Duodenal mucosa (tissue), 2 donors: ENCODE results near the gene JAK1.

Experiments used
- H3K27ac ChIP-seq: one replicate; pipeline ENCODE4 v1.7.0; 2013; ENCODE audit warnings: low read depth, low read length
- H3K27me3 ChIP-seq, 2 donors: one replicate each; pipeline ENCODE4 v1.7.0; 2013; ENCODE audit warnings: low read length in 2 of 2, control low read depth in 1 of 2; ENCODE audit not compliant: insufficient read depth in 2 of 2, control insufficient read depth in 1 of 2
- H3K36me3 ChIP-seq, 2 donors: one replicate each; pipeline ENCODE4 v1.7.0; 2013; ENCODE audit warnings: low read length in 2 of 2, control low read depth in 1 of 2; ENCODE audit not compliant: insufficient read depth in 2 of 2, control insufficient read depth in 1 of 2
- H3K4me1 ChIP-seq, 2 donors: one replicate each; pipeline ENCODE4 v1.7.0; 2013; ENCODE audit warnings: low read length in 2 of 2, control low read depth in 1 of 2; ENCODE audit not compliant: insufficient read depth in 2 of 2, control insufficient read depth in 1 of 2
- H3K4me3 ChIP-seq, 2 donors: one replicate each; pipeline ENCODE4 v1.7.0; 2013; ENCODE audit warnings: low read length in 2 of 2, low read depth in 1 of 2
- H3K9ac ChIP-seq, 2 donors: one replicate each; pipeline ENCODE4 v1.7.0; 2013; ENCODE audit warnings: low read length in 2 of 2, low read depth in 1 of 2
- H3K9me3 ChIP-seq, 2 donors: one replicate each; pipeline ENCODE4 v1.7.0; 2013; ENCODE audit warnings: low read length in 2 of 2, control low read depth in 1 of 2; ENCODE audit not compliant: control insufficient read depth in 1 of 2

Gene JAK1

GRCh38 chr1:64857347-64857746 is 109.0 kb downstream of the JAK1 start:
- Histone ChIP-seq H3K9ac (no peak overlapping the region), H3K4me3 (no peak overlapping the region), H3K4me1 (no peaks in the 10 kb centered on the region), H3K36me3 (peaks cover 41 to 83% of the 10 kb centered on the region in 2 donors), H3K9me3 (no peaks in the 10 kb centered on the region), H3K27ac (no peak overlapping the region), H3K27me3 (no peaks in the 10 kb centered on the region)

GRCh38 chr1:64856553-64856952 is 109.8 kb downstream of the JAK1 start:
- H3K36me3 ChIP-seq = peaks cover 48 to 79% of the 10 kb centered on the region in 2 donors
- H3K9ac ChIP-seq = no peak overlapping the region
- no peaks in the 10 kb centered on the region for H3K9me3 ChIP-seq
- no peaks in the 10 kb centered on the region for H3K27me3 ChIP-seq
- no peaks in the 10 kb centered on the region for H3K4me1 ChIP-seq
- H3K4me3 ChIP-seq = no peak overlapping the region
- H3K27ac ChIP-seq = no peak overlapping the region

- Histone ChIP-seq H3K27ac (no peak overlapping the region), H3K4me3 (no peak overlapping the region), H3K9ac (no peak overlapping the region), H3K27me3 (no peaks in the 10 kb centered on the region), H3K4me1 (no peaks in the 10 kb centered on the region), H3K9me3 (no peaks in the 10 kb centered on the region), H3K36me3 (peaks cover 49 to 79% of the 10 kb centered on the region in 2 donors)
Measured at GRCh38 chr1:64855557-64855956, 110.8 kb downstream of the JAK1 start.

GRCh38 chr1:64854674-64855073 is 111.7 kb downstream of the JAK1 start:
- H3K4me3 ChIP-seq = no peak overlapping the region
- H3K27ac ChIP-seq = no peak overlapping the region
- no peaks in the 10 kb centered on the region for H3K4me1 ChIP-seq
- H3K27me3 ChIP-seq = no peaks in the 10 kb centered on the region
- peaks cover 55 to 83% of the 10 kb centered on the region in 2 donors for H3K36me3 ChIP-seq
- no peak overlapping the region for H3K9ac ChIP-seq
- no peaks in the 10 kb centered on the region for H3K9me3 ChIP-seq

GRCh38 chr1:64851664-64852063 is 114.7 kb downstream of the JAK1 start:
- Histone ChIP-seq H3K27ac (no peak overlapping the region), H3K9me3 (no peaks in the 10 kb centered on the region), H3K9ac (no peak overlapping the region), H3K36me3 (peaks cover 40 to 80% of the 10 kb centered on the region in 2 donors), H3K27me3 (no peaks in the 10 kb centered on the region), H3K4me1 (no peaks in the 10 kb centered on the region), H3K4me3 (no peak overlapping the region)

GRCh38 chr1:64850846-64851245 is 115.5 kb downstream of the JAK1 start:
- Histone ChIP-seq H3K36me3 (peaks cover 32 to 83% of the 10 kb centered on the region in 2 donors), H3K9me3 (no peaks in the 10 kb centered on the region), H3K9ac (no peak overlapping the region), H3K4me3 (no peak overlapping the region), H3K27ac (no peak overlapping the region), H3K27me3 (no peaks in the 10 kb centered on the region), H3K4me1 (no peaks in the 10 kb centered on the region)

GRCh38 chr1:64849942-64850341 is 116.4 kb downstream of the JAK1 start:
- H3K4me1 ChIP-seq = no peaks in the 10 kb centered on the region
- H3K36me3 ChIP-seq = peaks cover 36 to 87% of the 10 kb centered on the region in 2 donors
- no peak overlapping the region for H3K9ac ChIP-seq
- no peak overlapping the region for H3K4me3 ChIP-seq
- H3K9me3 ChIP-seq = no peaks in the 10 kb centered on the region
- H3K27me3 ChIP-seq = no peaks in the 10 kb centered on the region
- no peak overlapping the region for H3K27ac ChIP-seq

GRCh38 chr1:64848803-64849202 is 117.5 kb downstream of the JAK1 start:
- Histone ChIP-seq H3K27ac (no peak overlapping the region), H3K27me3 (no peaks in the 10 kb centered on the region), H3K4me3 (no peak overlapping the region), H3K4me1 (no peaks in the 10 kb centered on the region), H3K9ac (no peak overlapping the region), H3K36me3 (peaks cover 35 to 86% of the 10 kb centered on the region in 2 donors), H3K9me3 (no peaks in the 10 kb centered on the region)

- no peaks in the 10 kb centered on the region for H3K27me3 ChIP-seq
- no peaks in the 10 kb centered on the region for H3K4me1 ChIP-seq
- no peaks in the 10 kb centered on the region for H3K9me3 ChIP-seq
- no peak overlapping the region for H3K27ac ChIP-seq
- H3K36me3 ChIP-seq = peaks cover 36 to 81% of the 10 kb centered on the region in 2 donors
- no peak overlapping the region for H3K4me3 ChIP-seq
- no peak overlapping the region for H3K9ac ChIP-seq
Measured at GRCh38 chr1:64848136-64848535, 118.2 kb downstream of the JAK1 start.

- Histone ChIP-seq H3K9me3 (no peaks in the 10 kb centered on the region), H3K36me3 (peaks cover 36 to 78% of the 10 kb centered on the region in 2 donors), H3K27ac (no peak overlapping the region), H3K4me1 (no peaks in the 10 kb centered on the region), H3K9ac (no peak overlapping the region), H3K4me3 (no peak overlapping the region), H3K27me3 (no peaks in the 10 kb centered on the region)
Measured at GRCh38 chr1:64847666-64848065, 118.7 kb downstream of the JAK1 start.
